Right lobe of liver (tissue), 4 donors: ENCODE results near the gene ADAM12.

Experiments used
- CTCF ChIP-seq, 4 donors: fragments of 200-600 bp in 3 of 4; fragments of 450-650 bp in 1 of 4; IDR thresholded peaks; one replicate each; pipeline versions ENCODE4 v1.5.1 to v1.8.0; 2016 to 2022; ENCODE audit warnings: antibody characterized with exemption in 4 of 4, mild to moderate bottlenecking in 2 of 4
- POLR2A ChIP-seq: fragments of 450-650 bp; IDR thresholded peaks from one replicate; pipeline ENCODE4 v1.6.1; 2017; ENCODE audit warnings: antibody characterized with exemption, mild to moderate bottlenecking
- donor health status: DM: no; HTN: no; CAD: no.
- donor health status: DM: no; HTN: no; CAD: no.
- donor health status: DM: no; HTN: yes; CAD: no.

DNA sequence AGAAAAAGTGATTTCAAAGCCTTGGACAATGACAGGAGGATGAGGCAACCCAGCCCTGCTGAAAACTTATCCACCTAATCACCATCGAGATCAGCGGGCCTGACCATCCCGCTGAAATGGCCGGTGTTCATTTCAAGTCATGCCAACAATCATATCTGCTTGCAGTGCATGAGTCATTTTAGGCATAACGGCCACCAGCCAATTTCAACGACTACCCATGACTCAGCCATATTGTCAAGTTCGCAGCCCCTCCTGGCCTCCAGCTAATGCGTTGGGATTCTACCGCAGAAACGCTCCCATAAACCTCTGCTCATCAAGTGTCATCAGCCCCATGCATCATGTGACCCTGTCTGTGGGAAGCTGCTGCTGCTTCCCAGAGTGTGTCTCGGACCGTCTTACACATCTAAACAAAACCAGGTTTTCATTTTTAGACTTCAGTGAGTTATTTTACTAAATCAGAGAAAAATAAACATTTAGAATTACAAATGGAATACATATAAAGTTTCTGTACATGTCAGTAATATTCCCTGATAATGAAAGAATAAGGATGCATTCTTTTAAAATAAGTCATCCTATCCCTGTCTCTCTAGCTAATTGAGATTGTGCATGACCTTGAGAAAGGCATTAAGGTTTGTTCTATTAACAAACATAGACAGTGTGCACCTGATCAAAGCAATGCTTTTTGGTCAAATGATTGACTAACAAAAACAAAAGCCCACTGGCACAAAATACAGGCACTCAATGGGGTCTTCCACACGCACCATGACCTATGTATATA, 188.9 kb downstream of the ADAM12 start:
- TF ChIP-seq CTCF (IDR thresholded peaks at IDR 0.05), result no peak
- TF ChIP-seq POLR2A, result no peak
